Lower leg skin (tissue), 4 donors: Measurements from ENCODE around the gene PHRF1. TPM values are rescaled to one million over a fixed set of nuclear protein-coding genes. Genes with fewer than 3 reads are reported as not detected.

Experiments
- DNase-seq, 2 donors: peaks; one replicate each; pipeline ENCODE4 v3.0.0-alpha.2; 2019; ENCODE audit warnings: low spot score in 2 of 2
- H3K4me3 ChIP-seq: fragments of 200-600 bp; sonication (generic); 2 replicates; pipeline ENCODE4 v1.5.1; 2017; ENCODE audit warnings: mild to moderate bottlenecking, low read depth; ENCODE audit not compliant: poor library complexity, severe bottlenecking
- POLR2A ChIP-seq, 2 donors: fragments of 450-650 bp; IDR thresholded peaks; one replicate each; pipeline ENCODE4 v1.6.1; 2016 to 2017; ENCODE audit warnings: antibody characterized with exemption in 2 of 2, mild to moderate bottlenecking in 1 of 2, moderate library complexity in 1 of 2
- WGBS, 2 donors: methylation state at CpG; one replicate each; pipeline ENCODE4 v1.1.5; 2018; 5-methylcytosine and 5-hydroxymethylcytosine counted together
- intact Hi-C: fragments of 100-400 bp; cut with DNase I; formaldehyde crosslinking; loops from one replicate; pipeline ENCODE4 v1.15.0; 2023; ENCODE audit warnings: low total_unique reads
- total RNA-seq, 4 donors: library from RNA; depleted of rRNA; stranded (reverse); fragments of >200 nt; gene quantifications; one replicate each; pipeline ENCODE4 v1.1.0, GENCODE V29; 2016
- TF ChIP-seq, protein P1 (sequence below), 3 donors: fragments of 450-650 bp; IDR thresholded peaks; one replicate each; pipeline ENCODE4 v1.5.1; 2016; ENCODE audit warnings: antibody characterized with exemption in 3 of 3, mild to moderate bottlenecking in 3 of 3, moderate library complexity in 2 of 3

PHRF1 gene
- total RNA-seq, 4 donors from 2014 or later: 30.0 to 55.2 (median 31.5) TPM

DNA sequence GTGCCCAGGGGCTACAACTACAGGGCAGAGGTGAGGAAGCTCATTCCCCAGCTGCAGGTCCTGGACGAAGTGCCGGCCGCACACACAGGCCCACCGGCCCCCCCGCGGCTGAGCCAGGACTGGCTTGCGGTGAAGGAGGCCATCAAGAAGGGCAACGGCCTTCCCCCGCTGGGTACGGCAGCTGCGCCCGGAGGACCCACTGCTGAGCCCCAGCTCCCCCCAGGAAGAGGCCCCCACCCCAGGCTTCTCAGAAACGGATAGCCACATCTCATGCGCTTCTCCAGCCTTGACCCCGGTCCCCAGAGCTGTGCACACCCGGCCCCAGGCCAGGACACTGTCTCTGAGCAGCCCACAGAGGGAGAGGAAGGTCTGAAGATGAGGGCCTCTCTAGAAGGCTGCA is 25.1 kb upstream of the PHRF1 start:
- no peak for DNase-seq
- intact Hi-C loops: no loop called here
- no peak overlapping the region for H3K4me3 ChIP-seq
- no peak for TF ChIP-seq POLR2A (IDR thresholded peaks at IDR 0.05)
- WGBS, 2 donors: 83 to 86% methylated on average over 10 to 14 of the region's 16 CpGs

DNA sequence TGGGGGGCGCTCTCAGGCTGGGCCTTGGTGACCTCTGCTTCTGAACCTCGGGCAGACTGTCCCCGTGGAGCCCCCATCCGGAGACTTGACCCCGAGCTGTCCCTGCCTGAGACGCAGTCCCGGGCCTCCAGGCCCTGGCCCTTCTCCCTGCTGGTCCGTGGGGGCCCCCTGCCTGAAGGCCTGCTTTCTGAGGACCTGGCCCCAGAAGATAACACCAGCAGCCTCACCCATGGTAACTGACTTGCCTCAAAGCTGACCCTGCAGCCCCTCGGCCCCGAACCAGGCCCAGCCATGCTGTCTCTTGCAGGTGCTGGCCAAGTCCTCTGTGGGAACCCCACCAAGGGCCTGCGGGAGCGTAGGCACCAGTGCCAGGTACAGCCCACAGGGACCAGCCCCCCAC is 24.7 kb upstream of the PHRF1 start:
- no peak for TF ChIP-seq POLR2A (IDR thresholded peaks at IDR 0.05)
- TF ChIP-seq, protein P1, sequence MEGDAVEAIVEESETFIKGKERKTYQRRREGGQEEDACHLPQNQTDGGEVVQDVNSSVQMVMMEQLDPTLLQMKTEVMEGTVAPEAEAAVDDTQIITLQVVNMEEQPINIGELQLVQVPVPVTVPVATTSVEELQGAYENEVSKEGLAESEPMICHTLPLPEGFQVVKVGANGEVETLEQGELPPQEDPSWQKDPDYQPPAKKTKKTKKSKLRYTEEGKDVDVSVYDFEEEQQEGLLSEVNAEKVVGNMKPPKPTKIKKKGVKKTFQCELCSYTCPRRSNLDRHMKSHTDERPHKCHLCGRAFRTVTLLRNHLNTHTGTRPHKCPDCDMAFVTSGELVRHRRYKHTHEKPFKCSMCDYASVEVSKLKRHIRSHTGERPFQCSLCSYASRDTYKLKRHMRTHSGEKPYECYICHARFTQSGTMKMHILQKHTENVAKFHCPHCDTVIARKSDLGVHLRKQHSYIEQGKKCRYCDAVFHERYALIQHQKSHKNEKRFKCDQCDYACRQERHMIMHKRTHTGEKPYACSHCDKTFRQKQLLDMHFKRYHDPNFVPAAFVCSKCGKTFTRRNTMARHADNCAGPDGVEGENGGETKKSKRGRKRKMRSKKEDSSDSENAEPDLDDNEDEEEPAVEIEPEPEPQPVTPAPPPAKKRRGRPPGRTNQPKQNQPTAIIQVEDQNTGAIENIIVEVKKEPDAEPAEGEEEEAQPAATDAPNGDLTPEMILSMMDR (IDR thresholded peaks at IDR 0.05): no peak
- DNase-seq: no peak
- intact Hi-C loops: no loop called here
- no peak overlapping the region for H3K4me3 ChIP-seq
- 88 to 92% methylated on average over 5 to 11 of the region's 12 CpGs for WGBS, 2 donors

DNA sequence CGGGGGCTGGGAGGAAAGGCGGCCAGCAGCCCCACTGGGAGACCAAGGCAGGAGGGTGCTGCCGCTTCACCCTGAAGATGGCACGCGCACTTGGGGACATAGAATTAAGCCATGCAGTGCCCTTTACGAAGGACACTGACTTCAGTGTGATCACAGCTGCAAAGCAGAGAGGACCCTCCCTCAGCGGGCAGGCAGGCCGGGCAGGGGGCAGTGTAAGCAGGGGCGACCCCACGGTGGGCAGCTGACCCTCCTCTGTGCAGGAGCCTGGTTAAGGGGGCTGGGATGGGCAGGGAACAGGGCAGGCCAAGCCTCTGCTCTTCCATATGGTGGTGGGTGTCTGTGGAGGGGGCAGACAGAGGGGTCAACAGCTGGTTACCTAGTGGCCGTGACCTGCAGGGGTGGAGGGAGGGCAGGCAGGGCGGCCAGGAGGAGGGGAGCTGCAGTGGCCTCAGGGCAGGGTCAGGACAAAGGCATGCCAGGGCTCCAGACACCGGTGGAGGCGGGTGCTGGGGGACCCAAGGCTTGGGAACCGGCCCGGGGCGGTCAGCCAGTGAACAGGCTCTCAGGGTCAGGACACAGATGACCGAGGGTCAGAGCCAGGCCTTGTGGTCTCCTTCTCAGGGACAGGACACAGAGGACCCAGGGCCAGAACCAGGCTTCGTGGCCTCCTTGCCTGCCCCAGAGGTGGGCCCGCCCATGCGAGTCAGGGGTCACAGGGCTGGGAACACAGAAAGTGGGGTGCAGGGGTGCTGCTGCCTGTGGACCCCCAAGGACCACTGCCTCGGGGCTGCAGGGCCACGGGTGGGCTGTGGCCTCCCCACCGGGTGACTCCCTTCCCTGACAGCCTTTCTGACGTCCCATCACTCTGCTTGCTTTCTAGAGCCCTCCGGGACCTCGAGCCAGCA is 22.9 kb upstream of the PHRF1 start:
- no peak overlapping the region for H3K4me3 ChIP-seq
- WGBS, 2 donors: 79 to 84% methylated on average over 23 to 27 of the region's 27 CpGs
- no peak for TF ChIP-seq POLR2A (IDR thresholded peaks at IDR 0.05)
- TF ChIP-seq, protein P1 (IDR thresholded peaks at IDR 0.05): no peak
- DNase-seq: no peak
- intact Hi-C loops: no loop called here

DNA sequence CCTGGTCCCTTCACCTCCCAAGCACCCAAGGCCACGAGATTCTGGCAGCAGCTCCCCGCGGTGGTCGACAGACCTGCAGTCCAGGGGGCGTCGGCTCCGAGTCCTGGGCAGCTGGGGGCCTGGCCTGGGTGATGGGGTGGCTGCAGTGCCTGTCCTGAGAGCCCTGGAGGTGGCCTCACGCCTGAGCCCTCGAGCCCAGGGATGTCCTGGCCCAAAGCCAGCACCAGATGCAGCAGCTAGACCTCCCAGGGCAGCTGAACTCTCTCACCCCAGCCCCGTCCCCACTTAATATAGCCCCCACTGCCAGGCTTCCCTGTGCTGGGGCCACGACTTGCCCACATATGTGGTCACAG is 22.3 kb upstream of the PHRF1 start:
- intact Hi-C loops: loop anchor here (2.0 kb wide), 1 partner anchor 171 kb away; no protein-coding TSS in a partner anchor
- no peak for TF ChIP-seq POLR2A (IDR thresholded peaks at IDR 0.05)
- TF ChIP-seq, protein P1 (IDR thresholded peaks at IDR 0.05): no peak
- 65 to 67% methylated on average over 2 to 10 of the region's 11 CpGs for WGBS, 2 donors
- no peak for DNase-seq
- H3K4me3 ChIP-seq: no peak overlapping the region

DNA sequence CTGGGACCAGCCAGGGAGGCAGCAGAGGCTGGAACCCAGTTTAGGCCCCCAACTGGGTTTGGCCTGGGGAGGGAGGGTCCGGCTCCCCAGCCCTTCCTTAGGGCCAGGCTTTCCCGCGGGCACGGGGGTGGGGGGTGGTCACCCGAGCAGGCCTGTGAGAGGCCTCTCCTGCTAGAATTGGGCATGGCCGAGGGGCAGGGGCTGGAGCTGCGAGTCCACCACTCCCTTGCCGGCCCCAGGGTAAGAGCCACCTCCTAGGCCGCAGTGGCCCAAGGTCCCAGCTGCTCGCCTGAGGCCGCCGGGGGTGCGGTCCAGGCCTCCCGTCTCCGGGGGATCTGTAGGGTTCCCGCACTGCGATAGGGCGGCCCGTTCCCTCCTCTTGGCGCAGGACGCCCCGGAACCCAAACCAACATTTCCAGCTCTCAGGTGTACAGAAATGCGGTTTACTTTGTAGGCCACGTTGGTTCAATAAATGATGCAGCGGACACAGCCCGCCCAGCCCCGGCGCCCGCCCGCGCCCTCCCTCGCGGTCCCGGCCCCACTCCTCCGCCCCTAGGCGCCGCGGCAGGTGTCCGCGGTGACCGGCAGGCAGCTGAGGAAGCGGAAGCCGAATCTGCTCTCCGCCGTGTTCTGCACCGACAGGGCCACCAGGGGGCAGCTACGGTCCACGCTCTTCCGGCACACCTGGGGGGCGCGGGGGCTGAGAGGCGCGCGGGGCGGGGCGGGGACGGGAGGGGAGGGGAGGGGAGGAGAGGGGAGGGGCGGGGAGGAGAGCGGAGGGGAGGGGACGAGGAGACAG is 21.6 kb upstream of the PHRF1 start:
- TF ChIP-seq, protein P1 (IDR thresholded peaks at IDR 0.05): no peak
- no peak for TF ChIP-seq POLR2A (IDR thresholded peaks at IDR 0.05)
- 22 to 24% methylated on average over 8 to 9 of the region's 60 CpGs for WGBS, 2 donors
- H3K4me3 ChIP-seq: no peak overlapping the region
- intact Hi-C loops: loop anchor here (2.0 kb wide), 1 partner anchor 170 kb away; no protein-coding TSS in a partner anchor
- no peak for DNase-seq

DNA sequence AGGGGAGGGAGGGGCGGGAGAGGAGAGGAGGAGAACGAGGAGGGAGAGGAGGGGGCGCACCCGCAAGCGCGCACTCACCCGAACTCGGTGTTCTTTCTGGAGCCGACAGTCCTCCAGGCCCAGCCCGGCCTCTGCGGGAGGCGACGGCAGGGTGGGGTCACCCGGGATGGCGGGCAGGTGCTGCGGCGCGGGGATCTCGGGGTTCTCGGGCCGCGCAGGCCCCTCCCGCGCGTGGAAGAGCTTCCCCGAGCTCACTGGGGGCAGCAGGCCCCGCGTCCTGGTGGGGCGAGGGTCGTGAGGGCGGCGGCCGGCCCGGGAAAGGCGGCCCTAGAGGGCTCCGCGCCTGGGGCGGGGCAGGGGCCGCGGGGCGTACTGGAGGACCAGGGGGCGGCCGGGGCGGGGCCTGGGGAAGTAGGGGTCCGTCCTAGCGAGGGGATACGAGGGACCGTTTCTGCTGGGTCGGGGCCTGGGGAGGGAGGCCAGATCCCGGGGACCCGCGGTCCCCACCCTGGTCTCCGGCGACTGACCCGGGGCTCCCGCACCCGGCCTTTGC is 21.0 kb upstream of the PHRF1 start:
- TF ChIP-seq, protein P1 (IDR thresholded peaks at IDR 0.05): no peak
- TF ChIP-seq POLR2A (IDR thresholded peaks at IDR 0.05): no peak
- WGBS, 2 donors: 0% methylated on average over 24 to 32 of the region's 57 CpGs

More for the DNA sequence above, 21.0 kb upstream of the PHRF1 start:
- intact Hi-C loops: loop anchor here (2.0 kb wide), 1 partner anchor 169 kb away; no protein-coding TSS in a partner anchor
- no peak overlapping the region for H3K4me3 ChIP-seq
- DNase-seq: no peak
